MM.1S (cell line): ENCODE measurements around the gene CDKN2B-AS1.

Experiments used
- CTCF ChIP-seq: fragments of 300-600 bp; sonication (generic); IDR thresholded peaks from 2 replicates; pipeline ENCODE4 v1.5.1; 2016; ENCODE audit warnings: antibody characterized with exemption, low read length, mixed read lengths
- EZH2 ChIP-seq: fragments of 300-600 bp; sonication (generic); optimal IDR thresholded peaks from 2 replicates; pipeline ENCODE3; 2017; ENCODE audit warnings: low read depth, mild to moderate bottlenecking, antibody characterized with exemption, low read length, mixed read lengths

- no peak for TF ChIP-seq CTCF
- no peak for TF ChIP-seq EZH2
Measured at GRCh38 chr9:21974343-21974721, 20.3 kb upstream of the CDKN2B-AS1 start.
